ENCODE measurements around the gene TNS3. TPM values are rescaled to one million over a fixed set of nuclear protein-coding genes. Genes with fewer than 3 reads are reported as not detected.
A peak's percentile ranks its signal among the peaks of the same experiment; 100 is the strongest.
"Not testable (repeated sequence)": the region's sequence is repeated elsewhere in the genome, so short reads cannot be mapped to it uniquely, and the experiment has no call there.

TNS3 gene
- total RNA-seq, 1 donor, result 67.3 TPM

GRCh38 chr7:47280114-47280513 is 301.8 kb downstream of the TNS3 start:
- DNase-seq (ENCODE audit: low read depth in 2 of 3, low spot score in 2 of 3), result no peak

DNA sequence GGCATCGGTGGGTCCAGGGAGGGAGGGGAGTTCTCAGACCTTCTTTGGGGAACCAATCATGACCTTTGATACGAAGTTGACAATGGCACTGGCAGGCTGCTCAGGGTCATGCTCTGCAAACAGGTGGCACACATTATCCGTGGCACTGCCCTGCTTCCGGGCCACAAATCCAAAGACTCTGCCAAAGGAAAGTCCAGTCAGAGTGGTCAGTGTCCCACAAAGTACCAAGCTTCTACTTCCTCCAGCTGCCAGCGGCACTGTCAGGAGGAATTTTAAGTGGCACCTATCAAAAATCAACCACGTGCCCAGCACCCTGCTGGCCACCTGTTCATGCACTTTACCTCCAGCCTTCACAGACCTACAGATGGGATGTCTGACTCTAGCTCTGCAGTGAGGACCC is 303.9 kb downstream of the TNS3 start:
- DNase-seq (ENCODE audit: low read depth in 2 of 3, low spot score in 2 of 3), result no peak

GRCh38 chr7:47277321-47277781 is 304.6 kb downstream of the TNS3 start:
- DNase-seq (ENCODE audit: low read depth in 2 of 3, low spot score in 2 of 3), result no peak

DNA sequence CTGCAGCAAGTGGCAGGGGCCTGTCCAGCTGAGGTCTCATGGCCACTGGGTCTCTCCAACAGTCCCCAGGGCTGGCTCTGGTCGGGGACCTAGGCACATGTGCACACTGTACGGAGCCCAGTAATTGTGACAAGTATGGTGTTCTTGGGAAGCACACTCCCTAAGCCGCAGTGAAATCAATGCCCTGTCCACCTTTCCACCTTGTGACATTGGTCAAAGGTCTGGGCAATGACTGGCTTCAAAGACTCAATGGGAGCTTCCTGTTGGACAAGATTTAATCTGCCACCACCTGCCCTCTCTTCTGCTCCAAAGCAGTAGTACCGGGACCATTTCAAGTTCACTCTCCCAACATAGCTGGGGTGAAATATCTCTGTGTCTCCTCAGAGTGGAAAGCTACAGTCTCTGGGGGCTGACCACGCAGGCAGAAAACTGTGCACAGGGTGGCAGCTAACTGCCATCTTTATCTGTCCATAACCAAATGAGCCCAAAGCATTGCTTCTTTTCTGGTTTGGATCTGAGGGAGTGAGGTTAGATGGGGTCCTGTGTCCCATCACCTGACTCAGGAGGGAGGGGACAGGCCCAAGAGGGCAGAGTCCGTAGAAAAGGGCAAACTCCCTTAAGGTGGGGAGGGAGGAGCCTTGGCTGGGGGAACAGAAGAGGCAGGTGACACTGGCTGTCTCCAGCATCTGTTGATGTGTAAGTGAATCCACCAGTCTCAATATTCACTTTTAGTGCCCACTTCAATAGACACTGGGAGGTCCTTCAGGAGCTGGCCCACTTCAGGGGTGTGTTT is 307.7 kb downstream of the TNS3 start:
- DNase-seq (ENCODE audit: low read depth in 2 of 3, low spot score in 2 of 3), result no peak

- no peak for DNase-seq (ENCODE audit: low read depth in 2 of 3, low spot score in 2 of 3)
Measured at GRCh38 chr7:47273088-47273487, 308.8 kb downstream of the TNS3 start.

GRCh38 chr7:47271749-47272148 is 310.2 kb downstream of the TNS3 start:
- DNase-seq (ENCODE audit: low read depth in 2 of 3, low spot score in 2 of 3), result no peak

- no peak for DNase-seq (ENCODE audit: low read depth in 2 of 3, low spot score in 2 of 3)
Measured at GRCh38 chr7:47268851-47269836, 312.8 kb downstream of the TNS3 start.

DNA sequence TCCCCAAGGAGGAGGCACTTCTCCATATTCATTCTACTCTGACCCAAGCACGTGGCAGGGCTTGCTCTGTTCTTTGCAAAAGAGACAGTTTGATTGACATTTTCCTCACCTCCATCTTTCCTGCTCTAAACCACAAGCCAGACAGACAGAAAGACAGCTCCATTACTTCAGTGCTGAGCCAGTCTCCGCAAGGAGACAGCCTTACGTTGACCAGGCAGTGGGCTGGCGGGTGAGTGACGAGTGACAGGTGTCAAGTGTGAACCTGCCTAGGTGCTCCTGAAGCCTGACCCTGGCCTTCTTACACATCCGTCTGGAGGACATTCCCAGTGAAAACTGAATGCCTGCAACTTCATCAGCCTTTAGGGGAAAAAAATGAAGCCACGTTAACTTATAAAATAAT is 314.6 kb downstream of the TNS3 start:
- DNase-seq (ENCODE audit: low read depth in 2 of 3, low spot score in 2 of 3), result no peak

DNA sequence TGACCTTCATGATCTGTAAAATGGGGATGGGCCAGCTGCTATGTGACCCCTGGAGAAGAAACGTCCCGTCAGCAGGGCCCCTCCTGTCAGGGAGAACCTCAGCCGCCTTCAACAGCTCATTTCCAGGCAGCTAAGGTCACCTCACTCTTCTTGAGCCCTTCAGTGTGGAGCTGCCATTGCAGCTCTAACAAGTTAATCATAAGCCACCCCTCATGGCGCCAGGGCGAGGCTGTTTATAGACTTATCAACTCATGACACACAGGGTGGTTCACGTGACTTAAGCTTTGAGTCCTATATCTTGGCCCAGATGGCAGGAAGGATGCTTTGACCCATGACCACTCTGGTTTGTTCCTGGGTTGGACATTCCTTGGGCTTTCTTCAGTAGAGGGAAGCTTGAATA is 315.1 kb downstream of the TNS3 start:
- DNase-seq (ENCODE audit: low read depth in 2 of 3, low spot score in 2 of 3), result no peak

GRCh38 chr7:47266131-47266706 is 315.7 kb downstream of the TNS3 start:
- peak in 2 of 3 donors; percentile 50 to 74 for DNase-seq (ENCODE audit: low read depth in 2 of 3, low spot score in 2 of 3)

DNA sequence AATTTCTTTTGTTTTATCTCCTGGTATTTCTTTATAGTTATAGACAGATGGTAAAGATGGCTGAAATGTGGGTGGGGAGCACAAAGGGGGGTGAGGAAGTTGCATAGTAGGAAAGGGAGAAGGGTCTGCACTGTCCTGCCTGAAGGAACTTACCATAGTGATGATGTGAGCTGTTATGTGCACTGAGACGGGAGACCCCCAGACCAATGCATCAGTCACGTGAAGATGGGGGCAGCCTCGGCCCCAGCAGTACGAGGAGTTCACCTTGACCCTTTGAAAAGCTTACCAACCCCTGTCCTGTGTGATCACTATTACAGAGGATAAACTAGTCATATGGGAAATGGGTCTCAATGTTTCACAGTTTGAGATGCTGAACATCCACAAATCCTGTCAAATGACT is 316.3 kb downstream of the TNS3 start:
- no peak for DNase-seq (ENCODE audit: low read depth in 2 of 3, low spot score in 2 of 3)

- no peak for DNase-seq (ENCODE audit: low read depth in 2 of 3, low spot score in 2 of 3)
Measured at GRCh38 chr7:47264021-47264651, 317.8 kb downstream of the TNS3 start.

- no peak for DNase-seq (ENCODE audit: low read depth in 2 of 3, low spot score in 2 of 3)
Measured at GRCh38 chr7:47262881-47263280, 319.0 kb downstream of the TNS3 start.

- not testable (repeated sequence) for DNase-seq (ENCODE audit: low read depth in 2 of 3, low spot score in 2 of 3)
Measured at GRCh38 chr7:47262160-47262559, 319.8 kb downstream of the TNS3 start.

GRCh38 chr7:47260270-47260669 is 321.6 kb downstream of the TNS3 start:
- no peak for DNase-seq (ENCODE audit: low read depth in 2 of 3, low spot score in 2 of 3)

GRCh38 chr7:47259682-47260081 is 322.2 kb downstream of the TNS3 start:
- no peak for DNase-seq (ENCODE audit: low read depth in 2 of 3, low spot score in 2 of 3)

DNA sequence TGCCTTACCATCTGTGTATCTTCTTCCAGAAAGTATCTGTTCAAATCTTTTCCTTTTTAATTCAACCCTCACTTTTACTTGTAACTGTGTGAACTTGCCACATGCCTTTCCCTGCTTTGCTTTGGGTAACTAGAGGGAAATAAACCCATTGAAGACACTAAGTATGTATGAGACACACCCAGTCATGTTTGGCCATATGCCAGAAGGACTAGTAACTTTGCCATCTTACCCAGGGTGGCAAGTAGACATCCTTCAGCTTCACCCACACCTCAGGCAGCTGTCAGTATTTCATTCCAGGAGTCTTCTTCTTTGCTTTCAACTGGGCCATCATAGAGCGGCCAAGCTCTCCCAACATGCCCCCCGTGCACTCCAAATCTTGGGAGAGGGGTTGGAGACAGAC is 323.1 kb downstream of the TNS3 start:
- DNase-seq (ENCODE audit: low read depth in 2 of 3, low spot score in 2 of 3), result no peak

- no peak for DNase-seq (ENCODE audit: low read depth in 2 of 3, low spot score in 2 of 3)
Measured at GRCh38 chr7:47256016-47256415, 325.9 kb downstream of the TNS3 start.

- DNase-seq (ENCODE audit: low read depth in 2 of 3, low spot score in 2 of 3), result no peak
Measured at GRCh38 chr7:47255441-47255840, 326.5 kb downstream of the TNS3 start.

GRCh38 chr7:47255007-47255406 is 326.9 kb downstream of the TNS3 start:
- DNase-seq (ENCODE audit: low read depth in 2 of 3, low spot score in 2 of 3), result no peak
